Activated T-cell treated with anti-CD3 and anti-CD28 coated beads for 4 hours (primary cell): ENCODE data around the gene TBL1X.
"Not testable (repeated sequence)": the region's sequence is repeated elsewhere in the genome, so short reads cannot be mapped to it uniquely, and the experiment has no call there.

ENCODE experiments used
- DNase-seq: peaks from one replicate; pipeline ENCODE4 v3.0.0-alpha.2; 2020

The TBL1X gene

DNA sequence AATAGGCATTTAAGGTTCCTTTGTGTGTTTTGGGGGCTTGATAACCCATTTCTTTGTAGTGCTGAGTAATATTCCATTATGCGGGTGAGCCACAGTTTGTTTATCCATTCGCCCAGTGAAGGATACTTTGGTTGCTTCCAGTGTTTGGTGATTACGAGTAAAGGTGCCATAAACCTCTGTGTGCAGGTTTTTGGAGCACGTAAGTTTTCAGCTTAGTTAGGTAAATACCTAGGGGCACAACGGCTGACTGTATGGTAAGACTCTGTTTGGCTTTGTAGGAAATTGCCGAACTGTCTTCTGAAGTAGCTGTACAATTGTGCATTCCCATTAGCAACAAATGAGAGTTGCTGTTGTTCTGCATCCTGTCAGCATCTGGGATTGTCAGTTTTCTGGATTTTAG is 3.8 kb upstream of the TBL1X start:
- DNase-seq: no peak

DNA sequence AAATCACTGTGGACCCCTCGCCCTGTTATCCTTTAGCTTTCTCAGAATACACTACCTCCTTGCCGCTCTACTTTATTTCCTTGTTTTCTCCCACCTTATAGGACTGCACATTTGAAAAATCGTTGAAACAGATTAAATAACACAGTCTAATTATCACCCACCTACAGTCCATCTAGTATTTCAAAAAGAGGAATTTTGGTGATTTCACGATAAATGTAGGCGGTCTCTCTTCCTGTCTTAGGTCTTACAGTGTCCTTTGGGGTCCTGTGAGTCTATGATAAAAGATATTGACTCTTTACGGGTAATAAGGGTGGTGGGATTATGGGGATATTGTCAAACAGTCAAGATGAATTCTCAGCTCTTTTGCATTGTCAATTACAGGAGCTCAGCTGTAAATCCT is 2.4 kb upstream of the TBL1X start:
- no peak for DNase-seq

DNA sequence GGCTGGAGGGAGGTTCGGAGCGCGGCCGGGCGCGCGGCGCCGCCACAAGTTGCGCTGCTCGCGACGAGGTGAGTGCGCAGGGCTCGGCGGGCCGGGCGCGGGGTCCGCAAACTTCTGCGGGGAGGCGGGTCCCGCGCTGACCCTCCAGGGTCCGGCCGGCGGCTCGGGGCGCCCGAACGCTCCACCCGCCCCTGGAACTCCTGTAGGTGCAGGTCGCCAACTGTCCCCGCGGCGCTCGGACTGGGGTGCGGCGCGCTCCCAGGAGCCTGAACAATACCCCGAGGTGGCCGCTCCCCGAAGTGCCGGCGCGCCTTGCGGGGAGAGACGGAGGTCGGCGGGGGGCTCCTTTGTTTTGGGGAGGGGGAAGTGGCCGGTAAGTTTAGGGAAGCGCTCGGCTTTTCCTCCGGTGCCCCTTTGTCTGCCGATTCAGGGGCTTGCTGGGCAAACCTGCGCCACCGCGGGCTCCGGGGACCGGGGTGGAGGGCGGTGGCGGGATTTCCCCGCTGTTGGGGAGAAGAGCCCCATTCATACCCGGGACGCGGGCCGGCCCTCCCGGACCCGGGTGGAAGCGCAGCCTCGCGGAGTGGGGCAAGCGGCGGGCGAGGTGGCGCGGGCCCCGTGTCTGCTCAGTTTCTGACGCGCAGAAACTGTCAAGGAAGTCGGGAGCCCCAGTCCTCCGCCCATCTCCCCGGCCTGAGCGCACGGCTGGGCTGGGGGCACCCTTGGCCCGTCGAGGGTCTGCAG is 694 bp downstream of the TBL1X start:
- DNase-seq: no peak

DNA sequence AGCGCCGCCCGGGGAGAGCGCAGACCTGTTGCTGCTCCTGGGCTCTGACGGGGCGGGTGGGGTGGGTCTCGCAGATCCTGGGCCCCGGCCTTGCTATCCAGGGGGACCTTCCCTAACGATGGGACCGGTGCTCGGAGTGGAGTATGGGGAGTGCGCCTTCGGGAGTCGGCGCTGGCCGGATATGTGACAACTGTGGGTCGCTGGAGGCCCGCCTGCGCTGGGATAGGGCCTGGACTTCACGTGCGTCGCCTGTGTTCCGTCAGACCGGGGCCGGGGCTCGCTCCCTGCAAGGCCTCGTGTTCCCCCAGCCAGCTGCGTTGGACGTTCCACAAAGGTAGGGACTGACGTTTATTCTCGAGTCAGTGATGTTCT is 1.3 kb downstream of the TBL1X start:
- DNase-seq: no peak

DNA sequence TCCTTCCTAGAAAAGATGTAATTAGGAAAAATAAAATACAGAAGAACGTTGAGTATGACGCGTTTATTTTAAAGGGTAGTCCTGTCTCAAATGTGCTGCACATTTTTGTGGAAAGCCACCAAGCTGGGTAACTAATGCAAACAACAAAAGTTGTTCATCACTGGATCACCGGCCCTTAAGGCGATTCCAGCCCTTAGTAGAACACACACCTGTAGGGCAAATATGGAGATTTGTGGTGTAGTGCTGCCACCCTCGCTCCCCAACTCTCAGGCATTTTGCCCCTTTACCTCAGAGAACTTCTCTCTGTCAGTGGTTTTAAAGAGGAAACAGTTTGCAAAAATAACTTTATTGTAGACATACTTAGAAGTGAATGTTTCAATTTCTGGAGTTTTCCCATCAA is 1.9 kb downstream of the TBL1X start:
- DNase-seq: no peak

DNA sequence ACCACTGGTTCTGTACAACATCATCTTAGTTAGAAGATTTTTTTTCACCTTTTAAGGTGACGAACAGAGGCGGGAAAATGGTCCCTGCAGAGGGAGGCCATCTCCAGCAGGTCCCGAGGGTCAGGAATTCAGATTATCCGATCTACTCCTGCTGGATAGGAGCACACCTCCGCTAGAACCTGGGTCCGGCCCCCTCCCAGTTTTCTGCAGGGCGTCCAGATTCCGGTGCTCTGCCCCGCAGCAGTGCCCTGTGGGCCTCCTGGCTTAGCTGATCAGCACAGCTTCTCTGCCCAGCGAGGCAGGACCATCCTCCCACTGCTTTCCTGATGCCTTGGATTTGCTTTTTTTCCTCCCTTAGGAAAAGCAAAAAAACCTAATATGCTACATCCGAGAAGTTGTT is 2.3 kb downstream of the TBL1X start:
- no peak for DNase-seq

DNA sequence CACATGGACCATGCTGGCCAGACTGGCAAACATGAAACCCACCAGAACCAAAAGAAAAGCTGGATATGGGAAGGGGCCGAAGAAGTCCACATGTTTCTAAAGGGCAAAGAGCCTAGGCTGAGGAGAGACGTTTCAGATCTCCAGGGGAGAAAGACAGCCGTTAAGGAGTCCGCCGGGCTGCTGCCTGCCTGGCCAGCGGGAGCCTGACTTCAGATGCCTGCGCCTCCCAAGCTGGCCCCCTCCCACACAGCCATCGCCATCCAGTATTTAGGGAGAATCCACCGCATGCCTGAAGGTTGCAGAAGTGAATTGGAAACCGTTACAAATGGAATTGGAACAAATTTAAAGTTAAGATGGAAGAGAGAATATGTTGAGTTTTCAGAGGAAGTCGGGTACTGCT is 2.9 kb downstream of the TBL1X start:
- DNase-seq: no peak

DNA sequence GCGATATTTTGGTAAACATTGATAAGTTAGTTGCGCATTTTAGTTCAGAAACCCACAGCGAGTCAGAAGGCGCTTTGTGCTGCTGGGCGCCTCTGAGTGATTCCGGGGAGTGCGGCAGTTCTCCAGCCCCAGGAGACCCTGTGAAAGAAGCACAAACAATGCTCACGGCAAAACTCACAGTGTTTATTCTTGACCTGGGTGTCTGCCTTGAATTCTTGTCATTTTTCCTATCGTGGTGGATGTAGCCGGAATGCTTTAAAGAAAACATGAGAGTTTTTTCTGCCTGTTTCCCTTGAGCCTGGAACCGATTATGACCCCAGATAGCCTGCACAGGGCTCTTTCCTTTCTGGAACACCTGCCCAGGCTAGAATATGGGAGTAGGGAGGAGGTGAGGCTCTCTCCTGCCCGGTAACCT is 6.7 kb downstream of the TBL1X start:
- DNase-seq: no peak

DNA sequence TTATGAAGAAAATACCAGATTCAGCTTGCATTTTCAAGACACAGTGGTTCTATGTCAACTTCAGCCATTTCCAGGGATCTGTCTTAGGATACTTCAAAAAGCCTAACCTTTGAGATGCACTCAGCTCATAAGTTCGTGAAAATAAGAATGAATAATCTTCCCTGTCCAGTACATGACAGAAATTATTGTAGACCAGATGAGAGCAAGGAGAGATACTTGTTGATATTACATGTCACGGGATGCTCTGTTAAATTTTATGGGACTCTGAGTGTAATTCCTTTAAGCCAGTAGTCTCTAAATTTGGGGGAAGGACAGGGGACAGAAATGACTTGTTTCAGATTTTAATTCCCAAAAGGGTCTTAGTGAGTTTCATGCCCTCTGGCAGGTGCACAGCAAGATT is 8.8 kb downstream of the TBL1X start:
- no peak for DNase-seq

DNA sequence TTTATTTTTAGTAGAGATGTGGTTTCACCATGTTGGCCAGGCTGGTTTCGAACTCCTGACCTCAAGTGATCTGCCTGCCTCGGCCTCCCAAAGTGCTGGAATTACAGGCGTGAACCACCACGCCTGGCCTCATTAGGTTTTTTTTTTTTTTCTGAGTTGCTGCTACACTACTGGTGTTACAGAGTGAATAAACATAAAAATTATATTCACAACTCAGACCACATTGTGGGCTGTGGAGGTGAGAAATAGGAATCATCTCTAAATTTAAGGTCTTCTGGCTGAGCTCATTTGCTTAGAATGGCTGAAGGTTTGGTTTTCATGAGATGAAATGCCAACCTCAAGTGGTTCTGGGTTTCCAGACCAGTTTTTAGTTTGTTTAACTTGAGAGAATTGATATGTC is 10.6 kb downstream of the TBL1X start:
- not testable (repeated sequence) for DNase-seq

DNA sequence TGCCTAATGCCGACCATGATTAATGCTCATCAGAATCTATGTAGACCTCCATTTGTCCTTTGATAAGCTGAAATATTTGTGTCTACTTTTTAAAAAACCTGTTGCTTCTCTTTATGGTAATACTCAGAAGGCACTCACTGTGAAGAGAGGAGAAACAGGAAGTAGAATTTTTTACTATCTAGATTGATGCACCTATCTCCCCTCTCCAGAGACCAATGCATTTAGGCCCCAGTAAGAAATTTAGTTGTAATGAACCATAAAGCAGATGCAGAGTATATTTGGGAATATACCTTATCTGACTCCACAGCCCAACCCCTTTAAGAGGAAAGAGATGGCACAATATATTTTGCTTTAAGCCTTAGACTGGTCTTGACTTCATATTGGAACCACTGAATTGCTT is 11.1 kb downstream of the TBL1X start:
- DNase-seq: no peak

DNA sequence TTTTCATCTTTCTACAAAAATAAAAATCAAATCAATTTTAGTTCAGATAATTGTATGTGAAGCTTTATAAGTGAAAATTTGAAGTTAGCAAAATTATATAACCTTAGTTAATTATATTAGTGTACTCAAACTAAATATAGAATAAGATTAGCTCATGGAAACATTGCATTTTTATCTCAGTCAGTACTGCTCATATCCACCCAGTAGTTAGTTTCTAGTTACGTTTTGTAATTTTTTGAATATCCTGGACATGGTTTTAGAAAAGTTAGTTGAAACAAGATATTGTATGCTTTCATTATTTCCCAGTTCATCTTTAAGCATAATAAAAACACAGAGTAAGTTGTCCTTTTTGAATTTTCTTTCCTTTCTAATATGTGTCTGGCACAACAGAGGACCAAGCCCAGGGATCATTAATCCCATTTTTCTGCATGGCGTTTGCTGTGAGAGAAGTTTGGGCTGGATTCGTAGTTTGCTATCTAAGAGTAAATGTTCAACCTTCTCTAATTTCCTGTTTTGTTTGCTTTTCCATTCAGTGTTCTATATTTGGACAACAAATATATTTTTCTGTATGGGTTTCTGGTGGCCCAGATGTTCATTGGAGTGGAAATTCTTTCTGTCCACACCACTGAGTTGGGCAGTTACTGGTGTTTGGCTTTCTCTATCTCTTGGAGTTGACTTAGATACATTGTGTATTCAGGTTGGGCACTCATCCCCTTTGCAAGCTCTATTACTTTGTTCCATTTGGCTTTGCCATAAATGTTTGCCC is 12.1 kb downstream of the TBL1X start:
- no peak for DNase-seq

DNA sequence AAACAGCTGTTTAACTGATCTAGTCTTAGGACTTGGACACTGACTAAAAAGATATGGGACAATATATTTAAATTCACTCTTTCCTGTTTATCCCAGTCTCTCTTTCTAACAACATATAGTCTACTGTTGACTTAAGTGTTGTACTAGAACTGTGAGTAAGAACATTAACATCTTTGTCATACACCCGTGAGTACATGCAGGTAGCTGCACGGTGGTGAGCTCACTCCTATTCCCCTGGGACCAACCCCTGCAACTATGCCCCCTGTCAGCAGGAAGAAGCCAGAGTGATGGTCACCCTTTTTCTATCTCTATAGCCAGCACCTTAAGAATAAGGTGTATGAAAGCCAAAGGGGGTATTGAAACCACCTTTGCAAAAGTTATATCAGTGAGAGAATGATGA is 17.6 kb downstream of the TBL1X start:
- no peak for DNase-seq

DNA sequence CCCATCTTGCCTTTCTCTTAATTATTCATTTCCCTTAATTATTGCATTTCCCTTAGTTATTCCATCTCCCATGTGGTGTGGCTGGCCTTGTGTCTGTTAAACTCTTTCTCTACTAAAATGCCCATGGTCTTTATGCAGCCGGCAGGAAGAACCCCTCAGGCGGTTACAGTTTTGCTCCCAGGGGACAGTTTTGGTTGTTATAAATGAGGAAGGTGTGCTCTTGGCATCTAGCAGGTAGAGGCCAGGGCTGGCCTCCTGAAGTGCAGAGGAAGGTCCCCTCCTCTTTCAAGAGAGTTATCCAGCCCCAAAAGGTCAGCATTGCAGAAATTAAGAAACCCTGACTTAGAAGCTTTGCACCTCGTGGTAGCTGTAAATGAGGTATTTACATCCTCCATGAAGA is 18.0 kb downstream of the TBL1X start:
- no peak for DNase-seq

DNA sequence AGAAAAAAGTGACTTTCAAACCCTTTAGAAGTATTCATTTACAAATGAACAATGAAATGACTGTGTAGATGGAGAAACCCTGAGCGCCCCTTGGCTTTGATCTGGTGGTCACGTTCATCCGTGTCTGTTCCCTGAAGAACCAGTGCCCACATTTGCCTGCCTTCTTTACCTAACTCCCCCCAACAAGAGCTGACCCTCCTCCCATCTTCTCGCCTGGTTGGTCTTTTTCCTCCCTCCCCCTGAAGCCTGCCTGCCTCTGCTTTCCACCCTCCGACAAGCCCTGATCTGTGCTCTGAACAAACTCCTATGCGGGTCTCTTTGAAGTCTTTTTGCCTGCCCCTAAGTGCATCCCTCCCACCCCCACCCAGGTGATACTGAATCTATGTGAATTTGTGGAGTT is 18.5 kb downstream of the TBL1X start:
- no peak for DNase-seq

DNA sequence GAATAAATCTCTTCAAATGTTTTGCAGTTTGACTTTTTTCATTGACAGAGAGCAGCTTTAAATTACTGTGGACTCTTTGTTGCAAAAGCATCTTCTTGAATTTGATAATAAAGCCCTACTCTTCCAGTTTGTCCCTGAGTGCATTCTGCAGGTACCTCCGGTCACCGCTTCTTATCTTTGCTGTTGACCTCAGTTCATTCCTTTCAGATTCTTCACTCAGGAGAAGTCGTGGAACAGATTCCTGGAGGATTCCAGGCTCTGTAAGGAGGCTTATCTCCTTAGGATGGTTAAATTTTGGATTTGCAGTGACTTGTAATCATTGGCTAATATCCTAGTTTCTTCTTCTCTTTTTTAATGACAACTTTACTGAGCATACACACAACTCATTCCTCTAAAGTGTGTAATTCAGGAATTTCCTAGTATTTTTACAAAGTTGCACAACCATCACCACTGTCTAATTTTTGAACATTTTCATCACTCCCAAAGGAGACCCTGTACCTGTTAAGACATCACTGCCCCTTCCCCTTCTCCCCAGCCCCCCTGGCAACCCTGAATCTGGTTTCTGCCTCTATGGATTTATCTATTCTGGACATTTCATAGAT is 22.0 kb downstream of the TBL1X start:
- DNase-seq: no peak

DNA sequence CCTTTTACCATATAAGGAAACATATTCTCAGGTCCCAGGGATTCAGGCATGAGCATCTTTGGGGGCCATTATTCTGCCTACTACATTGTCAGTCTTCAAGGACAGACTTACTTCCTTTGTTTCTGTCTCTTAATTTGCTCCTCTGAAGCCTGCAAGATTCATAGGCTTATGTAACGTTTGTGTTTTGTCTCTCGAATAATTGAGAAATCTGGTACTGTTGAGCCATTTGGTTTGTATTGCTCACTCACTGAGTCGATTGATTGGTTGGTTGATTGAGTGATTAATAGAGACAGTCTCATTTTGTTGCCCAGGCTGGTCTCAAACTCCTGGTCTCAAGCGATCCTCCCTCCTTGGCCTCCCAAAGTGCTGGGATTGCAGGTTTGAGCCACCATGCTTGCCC is 23.7 kb downstream of the TBL1X start:
- DNase-seq: no peak

DNA sequence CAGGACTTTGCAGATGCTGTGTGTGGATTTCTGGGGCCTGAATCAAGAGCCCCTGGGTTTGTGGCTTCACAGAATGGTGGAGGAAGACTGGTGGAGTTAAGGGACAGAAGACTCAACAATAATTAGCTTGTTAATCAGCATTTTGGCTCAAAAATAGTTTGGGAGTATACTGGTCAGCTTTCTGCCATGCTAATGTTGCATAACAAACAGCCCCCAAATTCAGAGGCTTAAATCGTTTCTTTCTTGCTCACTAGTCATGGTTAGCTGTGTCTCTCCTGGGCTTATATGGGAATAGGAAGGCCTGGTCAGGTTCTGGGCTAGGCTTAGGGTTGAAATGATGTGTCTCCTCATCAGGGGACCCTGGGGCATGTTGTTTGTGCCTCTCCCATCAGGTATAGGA is 24.4 kb downstream of the TBL1X start:
- DNase-seq: no peak

DNA sequence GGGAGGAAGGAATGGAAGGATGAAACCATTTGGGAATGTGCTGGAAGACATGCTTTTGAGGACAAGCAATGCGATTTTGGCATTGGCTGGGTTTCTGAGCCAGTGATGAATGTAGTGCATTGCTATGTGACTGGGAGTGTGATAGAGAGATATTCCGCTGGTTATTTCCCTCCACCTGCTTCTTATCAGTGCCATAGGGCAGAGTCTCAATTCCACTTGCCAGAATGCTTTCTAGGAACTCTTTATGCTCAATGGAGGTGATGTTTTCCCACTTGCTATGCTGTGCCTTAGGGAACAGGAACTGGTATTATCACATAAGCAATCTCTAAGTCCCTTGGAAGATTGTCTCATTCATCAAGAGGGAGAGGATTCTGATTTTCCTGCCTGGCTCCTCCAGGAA is 28.0 kb downstream of the TBL1X start:
- no peak for DNase-seq

DNA sequence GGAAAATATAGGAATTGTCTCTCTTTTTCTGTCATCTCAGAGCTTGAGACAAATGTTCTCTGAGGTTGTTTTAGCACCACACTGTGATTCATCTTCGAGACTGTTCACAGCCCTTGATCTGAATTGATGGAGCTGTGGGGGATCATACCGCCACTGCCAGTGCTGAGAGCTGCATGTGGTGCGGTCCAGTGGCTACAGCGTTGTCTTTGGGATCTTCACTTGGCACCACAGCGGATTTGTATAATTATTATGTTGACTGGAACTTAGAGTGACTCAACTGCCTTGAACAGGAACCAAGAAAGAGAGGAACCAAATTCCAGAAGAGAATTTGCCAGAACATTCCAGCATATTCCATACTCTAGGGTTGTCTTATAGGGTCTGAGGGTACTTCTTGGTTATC is 29.1 kb downstream of the TBL1X start:
- DNase-seq: no peak

DNA sequence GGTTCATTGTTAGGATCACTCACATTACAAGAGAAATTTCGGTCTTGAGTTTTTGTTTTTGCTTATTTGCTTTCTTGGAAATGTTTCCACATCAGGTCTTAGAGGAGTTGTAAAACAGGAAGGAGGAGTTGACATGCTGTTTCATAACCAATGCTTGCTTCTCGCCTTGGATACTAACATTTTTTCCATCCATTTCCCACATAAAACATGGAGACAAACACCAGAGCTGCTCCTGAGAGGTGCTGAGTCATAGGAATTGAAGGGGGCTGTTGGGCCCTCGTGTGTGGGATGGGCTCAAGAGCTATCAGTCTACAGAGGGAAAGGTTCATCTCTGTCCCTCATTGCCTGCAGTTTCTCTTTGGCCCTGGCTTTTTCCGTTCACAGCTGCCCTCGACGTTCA is 29.9 kb downstream of the TBL1X start:
- DNase-seq: no peak

DNA sequence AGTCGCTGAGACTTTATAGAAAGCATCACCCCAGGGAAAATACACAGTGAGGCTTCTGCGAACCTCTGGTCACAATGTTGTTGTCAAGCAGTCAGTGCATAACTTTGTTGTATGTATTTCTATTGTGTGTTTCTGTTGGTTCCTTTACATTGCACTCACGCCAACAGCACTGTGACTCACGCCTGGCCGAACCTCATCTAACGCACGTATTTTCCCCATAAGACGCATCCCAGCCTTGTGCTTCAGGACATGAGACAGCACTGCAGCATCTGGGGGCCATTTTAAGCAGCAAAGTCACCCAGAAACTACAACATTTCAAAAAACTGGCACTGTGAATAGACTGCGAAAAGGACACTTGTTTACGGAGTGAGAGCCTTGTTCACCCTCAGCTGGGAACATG is 30.6 kb downstream of the TBL1X start:
- DNase-seq: no peak

DNA sequence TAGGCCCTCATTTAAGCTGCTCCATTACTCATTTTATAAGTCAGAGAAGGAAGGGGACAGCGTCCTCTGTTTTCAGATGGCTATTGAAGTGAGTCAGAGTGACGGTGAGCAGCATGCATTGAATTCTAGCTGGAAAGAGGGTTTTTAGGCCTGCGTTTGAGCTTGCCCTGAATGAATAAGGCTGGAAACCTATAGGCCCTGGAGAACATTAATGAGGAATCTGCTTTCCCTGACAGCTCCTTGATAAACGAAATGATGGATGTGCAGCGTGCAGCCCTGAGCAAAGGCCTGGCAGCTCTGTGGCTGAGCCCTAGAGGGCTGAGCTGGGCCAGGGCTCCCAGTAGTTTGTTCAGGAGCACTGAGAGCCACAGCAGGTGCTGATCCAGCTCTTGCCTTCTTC is 33.4 kb downstream of the TBL1X start:
- DNase-seq: no peak

DNA sequence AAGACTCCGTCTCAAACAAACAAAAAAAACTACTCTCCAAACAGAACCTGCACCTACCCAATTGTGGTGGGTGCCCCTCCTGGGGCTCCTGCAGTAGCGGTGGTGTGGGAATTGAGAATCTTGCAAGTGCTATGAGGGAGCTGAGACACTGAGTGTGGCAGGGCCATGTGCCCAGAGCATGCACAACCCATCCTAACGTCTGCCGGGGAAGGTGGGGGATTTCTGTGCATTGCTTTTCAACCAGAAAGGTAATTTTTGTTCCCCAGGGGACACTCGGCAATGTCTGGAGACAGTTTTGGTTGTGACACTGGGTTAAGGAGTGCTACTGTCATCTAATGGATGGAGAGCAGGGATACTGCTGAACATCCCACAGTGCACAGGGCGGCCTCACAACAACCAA is 35.7 kb downstream of the TBL1X start:
- DNase-seq: no peak

DNA sequence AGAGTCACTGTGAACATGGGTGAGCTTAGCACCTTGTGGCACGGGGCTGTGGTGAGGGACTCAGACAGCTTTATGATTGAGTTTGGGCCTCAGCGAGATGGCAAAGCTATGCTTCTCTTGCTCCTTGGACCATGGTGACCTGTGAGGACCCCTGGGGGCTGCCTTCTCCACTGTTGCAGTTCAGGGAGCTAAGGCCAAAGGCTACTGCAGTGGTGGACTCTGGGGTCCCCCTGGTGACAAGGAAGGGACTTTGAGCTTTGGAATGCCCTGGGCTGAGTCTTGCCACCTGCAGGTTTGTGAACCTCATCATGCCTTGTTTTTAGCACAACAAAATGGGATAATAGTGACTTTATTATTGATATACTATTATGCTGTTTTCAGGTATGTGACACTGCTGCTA is 36.5 kb downstream of the TBL1X start:
- no peak for DNase-seq
